ENCODE measurements around the gene HNRNPAB.

HNRNPAB gene

DNA sequence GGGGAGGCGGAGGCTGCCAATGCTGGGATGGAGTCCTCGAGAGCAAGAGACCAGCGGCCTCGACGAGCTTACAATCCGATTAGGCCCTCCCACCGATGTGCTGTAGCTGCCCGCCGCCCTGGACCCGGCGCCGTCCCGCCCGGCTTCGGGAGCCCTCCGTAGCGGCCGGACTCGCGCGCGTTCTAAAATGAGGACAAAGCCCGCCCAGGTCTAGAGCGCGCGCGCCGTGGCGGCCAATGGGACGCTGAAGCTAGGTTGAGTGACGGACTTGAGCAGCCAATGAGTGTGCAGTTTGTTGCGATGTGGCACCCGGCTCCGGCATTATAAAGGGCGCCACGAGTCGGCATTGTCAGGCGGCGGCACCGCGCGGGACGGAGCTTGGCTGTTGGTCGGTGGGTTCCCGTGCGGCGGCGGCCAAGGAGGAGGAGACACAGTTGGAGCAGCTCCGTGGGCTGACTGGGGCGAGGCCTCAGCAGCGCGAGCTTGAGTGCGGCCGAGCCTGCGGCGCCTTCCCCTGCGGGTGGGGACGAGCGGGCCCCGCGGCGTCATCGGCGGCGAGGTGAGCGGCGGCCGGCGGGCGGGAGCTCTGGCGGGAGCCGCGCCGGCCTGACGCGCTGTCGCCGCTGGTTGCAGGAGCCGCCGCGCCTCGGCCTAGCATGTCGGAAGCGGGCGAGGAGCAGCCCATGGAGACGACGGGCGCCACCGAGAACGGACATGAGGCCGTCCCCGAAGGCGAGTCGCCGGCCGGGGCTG, at the start of gene HNRNPAB:
TSS of gene HNRNPAB (plus strand) at position 352 of the 753 bp plus-strand sequence. CDS start at position 657, 305 bp downstream.
- Histone ChIP-seq H3K27me3 (ENCODE audit: control insufficient read depth in 1 of 2, insufficient read depth in 2 of 2, low read length in 2 of 2) (no peaks in the 10 kb centered on the region), H3K4me1 (ENCODE audit: control insufficient read depth, insufficient read depth, low read length) (peaks cover 27% of the 10 kb centered on the region), H3K9ac (ENCODE audit: low read length in 2 of 2) (peak within 1 kb of the TSS; percentile 68 to 70)

GRCh38 chr5:178155065-178155464, 49.3 kb upstream of the HNRNPAB start:
- Histone ChIP-seq H3K9ac (ENCODE audit: low read length in 2 of 2) (no peak overlapping the region), H3K27ac (ENCODE audit: low read length) (no peak overlapping the region), H3K9me3 (ENCODE audit: control insufficient read depth in 2 of 2, low read length in 2 of 2) (no peaks in the 10 kb centered on the region), H3K4me1 (ENCODE audit: control insufficient read depth, insufficient read depth, low read length) (peaks cover 16% of the 10 kb centered on the region), H3K36me3 (ENCODE audit: control insufficient read depth in 2 of 2, insufficient read depth in 2 of 2, low read length in 2 of 2) (peaks cover 0 to 15% of the 10 kb centered on the region in 2 donors), H3K27me3 (ENCODE audit: control insufficient read depth in 1 of 2, insufficient read depth in 2 of 2, low read length in 2 of 2) (no peaks in the 10 kb centered on the region), H3K4me3 (ENCODE audit: low read length in 2 of 2) (no peak overlapping the region)

More for the DNA sequence above, at the start of gene HNRNPAB:
- Histone ChIP-seq H3K9me3 (ENCODE audit: control insufficient read depth in 2 of 2, low read length in 2 of 2) (no peaks in the 10 kb centered on the region), H3K4me3 (ENCODE audit: low read length in 2 of 2) (peak within 1 kb of the TSS; percentile 88 to 94), H3K27ac (ENCODE audit: low read length) (peak within 1 kb of the TSS; percentile 55), H3K36me3 (ENCODE audit: control insufficient read depth in 2 of 2, insufficient read depth in 2 of 2, low read length in 2 of 2) (peaks cover 20 to 25% of the 10 kb centered on the region in 2 donors)

DNA sequence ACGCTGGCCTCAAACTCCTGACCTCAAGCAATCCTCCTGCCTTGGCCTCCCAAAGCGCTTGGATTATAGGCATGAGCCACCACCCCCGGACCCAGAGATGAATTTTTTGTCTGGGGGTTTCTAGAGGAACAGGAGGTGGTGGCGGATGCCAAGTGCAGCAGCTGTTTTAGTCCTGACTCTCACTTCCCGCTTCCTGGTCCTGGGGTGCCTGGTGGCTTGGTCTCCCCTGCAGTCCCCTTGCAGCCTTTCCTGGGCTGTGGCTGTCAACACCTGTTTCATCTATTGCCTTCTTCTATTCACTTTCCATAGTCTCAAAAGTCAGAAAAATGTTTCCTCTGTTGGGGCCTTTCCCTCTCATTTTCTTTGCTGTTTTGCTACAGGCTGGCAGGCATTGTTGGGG, 44.2 kb upstream of the HNRNPAB start:
- Histone ChIP-seq H3K4me3 (ENCODE audit: low read length in 2 of 2) (no peak overlapping the region), H3K4me1 (ENCODE audit: control insufficient read depth, insufficient read depth, low read length) (peaks cover 5% of the 10 kb centered on the region), H3K9ac (ENCODE audit: low read length in 2 of 2) (no peak overlapping the region), H3K36me3 (ENCODE audit: control insufficient read depth in 2 of 2, insufficient read depth in 2 of 2, low read length in 2 of 2) (no peaks in the 10 kb centered on the region), H3K27ac (ENCODE audit: low read length) (no peak overlapping the region), H3K27me3 (ENCODE audit: control insufficient read depth in 1 of 2, insufficient read depth in 2 of 2, low read length in 2 of 2) (peaks cover 12 to 18% of the 10 kb centered on the region in 2 donors), H3K9me3 (ENCODE audit: control insufficient read depth in 2 of 2, low read length in 2 of 2) (no peaks in the 10 kb centered on the region)

- H3K9ac ChIP-seq (ENCODE audit: low read length in 2 of 2) = no peak overlapping the region
- H3K27me3 ChIP-seq (ENCODE audit: control insufficient read depth in 1 of 2, insufficient read depth in 2 of 2, low read length in 2 of 2) = peaks cover 23 to 28% of the 10 kb centered on the region in 2 donors
- H3K36me3 ChIP-seq (ENCODE audit: control insufficient read depth in 2 of 2, insufficient read depth in 2 of 2, low read length in 2 of 2) = no peaks in the 10 kb centered on the region
- no peak overlapping the region for H3K4me3 ChIP-seq (ENCODE audit: low read length in 2 of 2)
- H3K27ac ChIP-seq (ENCODE audit: low read length) = no peak overlapping the region
- H3K9me3 ChIP-seq (ENCODE audit: control insufficient read depth in 2 of 2, low read length in 2 of 2) = no peaks in the 10 kb centered on the region
- peaks cover 5% of the 10 kb centered on the region for H3K4me1 ChIP-seq (ENCODE audit: control insufficient read depth, insufficient read depth, low read length)
These were observed 41.9 kb upstream of the HNRNPAB start for GRCh38 chr5:178162481-178162880.

GRCh38 chr5:178163772-178164735, 40.3 kb upstream of the HNRNPAB start:
- no peaks in the 10 kb centered on the region for H3K36me3 ChIP-seq (ENCODE audit: control insufficient read depth in 2 of 2, insufficient read depth in 2 of 2, low read length in 2 of 2)
- H3K9ac ChIP-seq (ENCODE audit: low read length in 2 of 2) = peak overlapping the region in 1 of 2 donors; percentile 29
- H3K9me3 ChIP-seq (ENCODE audit: control insufficient read depth in 2 of 2, low read length in 2 of 2) = no peaks in the 10 kb centered on the region
- H3K4me1 ChIP-seq (ENCODE audit: control insufficient read depth, insufficient read depth, low read length) = peaks cover 5% of the 10 kb centered on the region
- peak overlapping the region; percentile 12 to 69 for H3K4me3 ChIP-seq (ENCODE audit: low read length in 2 of 2)
- H3K27me3 ChIP-seq (ENCODE audit: control insufficient read depth in 1 of 2, insufficient read depth in 2 of 2, low read length in 2 of 2) = peaks cover 23 to 28% of the 10 kb centered on the region in 2 donors
- no peak overlapping the region for H3K27ac ChIP-seq (ENCODE audit: low read length)

DNA sequence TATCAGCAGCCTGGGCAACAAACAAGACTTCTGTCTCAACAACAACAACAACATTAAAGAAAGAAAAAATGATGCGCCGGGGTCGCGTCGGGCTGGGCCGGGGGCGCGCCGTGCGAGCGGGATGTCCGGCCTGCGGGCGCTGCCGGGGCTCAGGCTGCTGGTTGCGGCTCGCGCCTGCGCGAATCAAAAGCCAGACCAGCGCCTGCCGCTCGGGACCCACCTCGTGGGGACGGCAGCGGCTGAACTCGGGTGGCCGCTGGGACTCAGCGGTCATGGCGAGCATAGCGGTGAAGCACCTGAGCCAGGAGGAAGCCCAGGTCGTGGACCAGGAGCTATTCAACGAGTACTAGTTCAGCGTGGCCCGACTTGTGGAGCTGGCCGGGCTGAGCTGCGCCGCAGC, 38.8 kb upstream of the HNRNPAB start:
- Histone ChIP-seq H3K9me3 (ENCODE audit: control insufficient read depth in 2 of 2, low read length in 2 of 2) (no peaks in the 10 kb centered on the region), H3K36me3 (ENCODE audit: control insufficient read depth in 2 of 2, insufficient read depth in 2 of 2, low read length in 2 of 2) (no peaks in the 10 kb centered on the region), H3K4me3 (ENCODE audit: low read length in 2 of 2) (no peak overlapping the region), H3K9ac (ENCODE audit: low read length in 2 of 2) (no peak overlapping the region), H3K27me3 (ENCODE audit: control insufficient read depth in 1 of 2, insufficient read depth in 2 of 2, low read length in 2 of 2) (peaks cover 23 to 28% of the 10 kb centered on the region in 2 donors), H3K27ac (ENCODE audit: low read length) (no peak overlapping the region), H3K4me1 (ENCODE audit: control insufficient read depth, insufficient read depth, low read length) (peaks cover 5% of the 10 kb centered on the region)

DNA sequence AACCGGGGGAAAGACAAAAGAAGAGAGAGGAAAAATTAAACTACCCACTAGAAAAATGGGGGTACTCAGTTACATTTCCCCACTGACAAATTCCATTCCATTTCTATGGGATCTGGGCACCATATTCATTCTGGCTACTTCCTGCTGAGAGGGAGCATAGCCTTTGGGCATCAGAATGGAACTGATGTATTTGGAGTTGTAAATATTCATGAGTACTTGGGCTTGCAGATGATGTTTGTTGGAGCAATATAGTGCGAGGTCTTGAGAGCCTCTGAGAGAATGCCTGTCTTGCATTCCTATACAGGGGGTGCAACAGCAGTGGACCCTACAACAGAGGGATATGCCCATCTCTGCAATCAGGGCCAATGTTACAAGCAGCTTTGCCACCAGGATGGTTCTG, 33.9 kb upstream of the HNRNPAB start:
- Histone ChIP-seq H3K36me3 (ENCODE audit: control insufficient read depth in 2 of 2, insufficient read depth in 2 of 2, low read length in 2 of 2) (no peaks in the 10 kb centered on the region), H3K4me1 (ENCODE audit: control insufficient read depth, insufficient read depth, low read length) (no peaks in the 10 kb centered on the region), H3K27ac (ENCODE audit: low read length) (no peak overlapping the region), H3K9me3 (ENCODE audit: control insufficient read depth in 2 of 2, low read length in 2 of 2) (no peaks in the 10 kb centered on the region), H3K4me3 (ENCODE audit: low read length in 2 of 2) (no peak overlapping the region), H3K27me3 (ENCODE audit: control insufficient read depth in 1 of 2, insufficient read depth in 2 of 2, low read length in 2 of 2) (peaks cover 7 to 9% of the 10 kb centered on the region in 2 donors), H3K9ac (ENCODE audit: low read length in 2 of 2) (no peak overlapping the region)

DNA sequence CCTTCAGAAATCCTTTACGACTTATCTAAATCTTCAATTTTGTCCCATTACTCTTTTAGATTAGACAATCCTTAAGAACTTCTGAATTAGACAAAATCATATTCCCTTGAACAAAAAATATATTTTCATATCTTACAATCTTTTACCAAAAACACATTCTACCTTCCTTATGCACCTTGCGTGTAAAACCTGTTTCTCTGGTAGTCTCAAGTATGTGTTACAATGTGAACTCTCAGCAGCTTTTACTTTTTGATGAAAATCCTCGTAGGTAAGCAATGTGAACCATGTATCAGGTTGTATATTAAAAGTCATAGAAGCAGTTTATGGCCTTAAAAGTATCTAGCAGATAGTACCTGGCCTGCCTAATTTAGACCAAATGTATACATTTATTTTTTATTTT, 29.9 kb upstream of the HNRNPAB start:
- no peaks in the 10 kb centered on the region for H3K36me3 ChIP-seq (ENCODE audit: control insufficient read depth in 2 of 2, insufficient read depth in 2 of 2, low read length in 2 of 2)
- H3K4me1 ChIP-seq (ENCODE audit: control insufficient read depth, insufficient read depth, low read length) = no peaks in the 10 kb centered on the region
- no peak overlapping the region for H3K27ac ChIP-seq (ENCODE audit: low read length)
- no peak overlapping the region for H3K9ac ChIP-seq (ENCODE audit: low read length in 2 of 2)
- H3K9me3 ChIP-seq (ENCODE audit: control insufficient read depth in 2 of 2, low read length in 2 of 2) = peaks cover 0 to 1% of the 10 kb centered on the region in 2 donors
- H3K4me3 ChIP-seq (ENCODE audit: low read length in 2 of 2) = no peak overlapping the region
- no peaks in the 10 kb centered on the region for H3K27me3 ChIP-seq (ENCODE audit: control insufficient read depth in 1 of 2, insufficient read depth in 2 of 2, low read length in 2 of 2)

GRCh38 chr5:178176791-178177190, 27.5 kb upstream of the HNRNPAB start:
- Histone ChIP-seq H3K9ac (ENCODE audit: low read length in 2 of 2) (no peak overlapping the region), H3K27ac (ENCODE audit: low read length) (no peak overlapping the region), H3K27me3 (ENCODE audit: control insufficient read depth in 1 of 2, insufficient read depth in 2 of 2, low read length in 2 of 2) (peaks cover 0 to 3% of the 10 kb centered on the region in 2 donors), H3K36me3 (ENCODE audit: control insufficient read depth in 2 of 2, insufficient read depth in 2 of 2, low read length in 2 of 2) (no peaks in the 10 kb centered on the region), H3K4me1 (ENCODE audit: control insufficient read depth, insufficient read depth, low read length) (no peaks in the 10 kb centered on the region), H3K9me3 (ENCODE audit: control insufficient read depth in 2 of 2, low read length in 2 of 2) (peaks cover 0 to 4% of the 10 kb centered on the region in 2 donors), H3K4me3 (ENCODE audit: low read length in 2 of 2) (no peak overlapping the region)

DNA sequence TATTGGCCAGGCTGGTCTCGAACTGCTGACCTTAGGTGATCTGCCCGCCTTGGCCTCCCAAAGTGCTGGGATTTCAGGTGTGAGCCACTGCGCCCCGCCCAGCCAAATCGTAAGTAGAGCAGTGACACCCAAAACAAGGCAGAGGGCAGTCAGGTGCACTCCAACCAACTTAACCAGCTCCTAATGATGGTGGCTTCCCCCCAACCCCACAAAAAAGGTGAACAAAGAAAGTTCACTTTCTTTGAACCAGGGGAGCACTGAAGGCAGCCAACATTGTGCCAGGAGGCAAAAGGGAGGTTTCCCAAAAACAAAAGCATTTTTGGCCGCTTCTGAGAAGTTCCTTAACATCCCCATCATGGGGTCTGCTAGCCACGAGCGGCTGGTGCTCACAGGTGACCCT, 26.8 kb upstream of the HNRNPAB start:
- H3K36me3 ChIP-seq (ENCODE audit: control insufficient read depth in 2 of 2, insufficient read depth in 2 of 2, low read length in 2 of 2) = no peaks in the 10 kb centered on the region
- H3K27me3 ChIP-seq (ENCODE audit: control insufficient read depth in 1 of 2, insufficient read depth in 2 of 2, low read length in 2 of 2) = peaks cover 0 to 3% of the 10 kb centered on the region in 2 donors
- no peak overlapping the region for H3K4me3 ChIP-seq (ENCODE audit: low read length in 2 of 2)
- H3K9ac ChIP-seq (ENCODE audit: low read length in 2 of 2) = no peak overlapping the region
- H3K4me1 ChIP-seq (ENCODE audit: control insufficient read depth, insufficient read depth, low read length) = no peaks in the 10 kb centered on the region
- peaks cover 0 to 4% of the 10 kb centered on the region in 2 donors for H3K9me3 ChIP-seq (ENCODE audit: control insufficient read depth in 2 of 2, low read length in 2 of 2)
- no peak overlapping the region for H3K27ac ChIP-seq (ENCODE audit: low read length)
